Gastroesophageal sphincter (tissue), 3 donors: ENCODE data around the gene MLH3.

Source experiments
- POLR2A ChIP-seq, 2 donors: fragments of 450-650 bp; IDR thresholded peaks; one replicate each; pipeline ENCODE4 v1.6.1; 2017; ENCODE audit warnings: antibody characterized with exemption in 2 of 2, mild to moderate bottlenecking in 2 of 2, moderate library complexity in 1 of 2
- TF ChIP-seq, protein P1 (sequence below), 4 experiments: fragments of 200-600 bp in 2 of 4; fragments of 450-650 bp in 2 of 4; sonication (generic) in 1 of 4; IDR thresholded peaks; one replicate each; pipeline ENCODE4 v1.5.1; 2017 to 2019; ENCODE audit warnings: antibody characterized with exemption in 4 of 4, mild to moderate bottlenecking in 2 of 4, moderate library complexity in 2 of 4

DNA sequence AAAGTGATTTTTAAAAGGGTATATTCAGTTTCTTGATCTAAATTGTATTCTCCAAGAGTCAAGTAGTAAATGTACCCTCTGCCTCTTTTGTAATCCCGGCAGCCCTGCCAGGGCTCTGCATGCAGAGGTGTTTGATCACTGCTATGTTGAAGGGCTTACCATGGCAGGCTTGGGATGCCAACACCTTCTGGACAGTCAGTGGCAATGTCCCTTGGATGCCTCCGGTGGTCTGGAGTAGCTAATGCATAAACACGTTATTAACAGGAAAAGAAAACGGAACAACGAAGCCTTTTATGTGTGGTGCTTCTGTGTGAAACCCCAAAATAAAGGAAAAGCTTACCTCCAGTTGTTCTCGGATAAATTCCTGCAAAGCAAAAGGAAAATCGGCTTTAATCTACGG, 28.6 kb downstream of the MLH3 start:
- TF ChIP-seq, protein P1, sequence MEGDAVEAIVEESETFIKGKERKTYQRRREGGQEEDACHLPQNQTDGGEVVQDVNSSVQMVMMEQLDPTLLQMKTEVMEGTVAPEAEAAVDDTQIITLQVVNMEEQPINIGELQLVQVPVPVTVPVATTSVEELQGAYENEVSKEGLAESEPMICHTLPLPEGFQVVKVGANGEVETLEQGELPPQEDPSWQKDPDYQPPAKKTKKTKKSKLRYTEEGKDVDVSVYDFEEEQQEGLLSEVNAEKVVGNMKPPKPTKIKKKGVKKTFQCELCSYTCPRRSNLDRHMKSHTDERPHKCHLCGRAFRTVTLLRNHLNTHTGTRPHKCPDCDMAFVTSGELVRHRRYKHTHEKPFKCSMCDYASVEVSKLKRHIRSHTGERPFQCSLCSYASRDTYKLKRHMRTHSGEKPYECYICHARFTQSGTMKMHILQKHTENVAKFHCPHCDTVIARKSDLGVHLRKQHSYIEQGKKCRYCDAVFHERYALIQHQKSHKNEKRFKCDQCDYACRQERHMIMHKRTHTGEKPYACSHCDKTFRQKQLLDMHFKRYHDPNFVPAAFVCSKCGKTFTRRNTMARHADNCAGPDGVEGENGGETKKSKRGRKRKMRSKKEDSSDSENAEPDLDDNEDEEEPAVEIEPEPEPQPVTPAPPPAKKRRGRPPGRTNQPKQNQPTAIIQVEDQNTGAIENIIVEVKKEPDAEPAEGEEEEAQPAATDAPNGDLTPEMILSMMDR (IDR thresholded peaks at IDR 0.05): peak in 3 of 4 experiments; percentile 6 to 23 (median 18)
- TF ChIP-seq POLR2A (IDR thresholded peaks at IDR 0.05): no peak
